ENCODE measurements around the gene FBXO40.

FBXO40 gene

DNA sequence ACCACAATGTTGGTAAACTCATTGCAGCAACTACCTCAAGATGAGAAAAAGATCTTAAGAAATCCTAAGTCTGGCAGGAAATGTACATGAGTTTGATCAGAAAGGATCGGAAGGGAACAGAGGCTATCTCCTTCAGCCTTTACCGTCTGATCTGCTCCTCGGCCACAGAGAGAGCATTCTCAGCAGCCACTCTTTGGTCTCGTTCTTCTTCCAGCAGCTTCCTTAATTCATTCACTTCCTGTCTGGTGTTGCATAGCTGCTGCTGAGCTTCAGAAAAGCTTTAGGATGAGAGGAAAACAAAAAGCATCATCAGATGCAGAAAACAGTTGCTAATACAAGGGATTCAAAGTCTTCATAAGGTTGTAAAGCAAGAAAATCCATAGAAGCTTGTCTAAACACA, 74.2 kb downstream of the FBXO40 start:
- no peak for DNase-seq

GRCh38 chr3:121670676-121671075, 77.5 kb downstream of the FBXO40 start:
- no peak for DNase-seq

DNA sequence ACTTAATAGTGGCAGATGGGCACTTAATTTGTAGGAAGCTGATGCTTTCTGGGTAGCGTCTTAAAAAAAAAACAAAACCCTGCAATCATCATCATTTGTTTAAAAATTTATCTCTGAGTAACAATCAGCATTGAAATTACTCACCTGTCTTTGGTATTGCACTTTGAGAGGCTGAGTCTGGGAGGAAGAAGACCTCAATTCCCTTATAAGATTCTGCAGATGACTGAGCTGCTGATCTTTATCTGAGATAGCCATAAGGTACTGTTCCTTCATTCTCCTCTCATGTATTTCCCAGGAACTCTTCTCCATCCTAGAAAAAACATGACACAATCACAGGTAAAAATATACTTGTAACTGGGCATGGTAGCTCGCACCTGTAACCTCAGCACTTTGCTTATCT, 84.0 kb downstream of the FBXO40 start:
- DNase-seq, result no peak

All from hematopoietic multipotent progenitor cell treated with erythropoietin and hydrocortisone succinate and interleukin-3 and kit ligand, for 4 days (in vitro differentiated cells).